HCT116 (cell line): Measurements from ENCODE around the gene MCF2L2. TPM values are rescaled to one million over a fixed set of nuclear protein-coding genes. Genes with fewer than 3 reads are reported as not detected.

Experiments
- ATAC-seq: fragments of 200-7000 bp; cut with Tn5 transposase; 2 replicates; pipeline ENCODE4 v1.9.1; 2020; ENCODE audit warnings: mild to moderate bottlenecking, moderate library complexity
- BruUV-seq: library from RNA; stranded (reverse); fragments of 400-500 nt; replicated peaks from 2 replicates; lab custom pipeline; 2021; lab: Mats Ljungman, UMichigan
- CTCF ChIA-PET: fragments of 300-600 bp; sonication (Branson Sonifier 250); formaldehyde crosslinking; loops from one replicate; lab custom pipeline; 2021; ENCODE audit warnings: antibody characterized with exemption; lab: Charles Lee
- POLR2A ChIA-PET: fragments of 300-600, 350-600 bp; sonication (Branson Sonifier 250); formaldehyde crosslinking; loops from one replicate; lab custom pipeline; 2021; ENCODE audit warnings: antibody characterized with exemption; lab: Charles Lee
- RAD21 ChIA-PET, 2 experiments: fragments of 300-600 bp; sonication (Branson Sonifier 250); formaldehyde crosslinking; loops; one replicate each; lab custom pipeline; 2023; ENCODE audit warnings: low total read pairs in 2 of 2; ENCODE audit not compliant: uncharacterized antibody in 2 of 2, unreplicated experiment in 2 of 2, low non-redundant PET in 1 of 2; lab: Charles Lee
- DNase-seq: peaks from one replicate; pipeline ENCODE4 v3.0.0-alpha.2; 2010; ENCODE audit warnings: low read depth, low spot score
- H2AFZ ChIP-seq: fragments of 200-600 bp; shearing (Covaris generic), sonication (generic); 2 replicates; pipeline ENCODE4 v1.6.1; 2017; ENCODE audit warnings: low read depth, mixed run types, mixed read lengths, antibody characterized with exemption, low read length; ENCODE audit not compliant: poor library complexity, severe bottlenecking
- H3K27ac ChIP-seq: 2 replicates; pipeline ENCODE4 v1.5.1; 2012; ENCODE audit warnings: low read depth, low read length
- H3K27me3 ChIP-seq: fragments of 200-600 bp; sonication (generic); 2 replicates; pipeline ENCODE4 v1.6.1; 2016; ENCODE audit warnings: mixed run types, low read length, mixed read lengths; ENCODE audit not compliant: insufficient read depth
- H3K36me3 ChIP-seq, 2 experiments: fragments of 200-500 bp in 1 of 2; fragments of 200-600 bp in 1 of 2; sonication (Bioruptor generic) in 1 of 2; sonication (generic) in 1 of 2; 2 replicates each; pipeline versions ENCODE4 v1.5.1 to v1.6.1; 2014 to 2016; ENCODE audit warnings: low read length in 2 of 2, inconsistent platforms in 1 of 2, mixed read lengths in 1 of 2, mixed run types in 1 of 2; ENCODE audit not compliant: insufficient read depth in 2 of 2, control insufficient read depth in 1 of 2
- H3K4me1 ChIP-seq, 2 experiments: fragments of 200-600 bp in 1 of 2; sonication (generic) in 1 of 2; 2 replicates each; pipeline versions ENCODE4 v1.5.1 to v1.6.1; 2012 to 2017; ENCODE audit warnings: low read length in 2 of 2, inconsistent platforms in 1 of 2, mild to moderate bottlenecking in 1 of 2, mixed read lengths in 1 of 2, mixed run types in 1 of 2, moderate library complexity in 1 of 2; ENCODE audit not compliant: insufficient read depth in 2 of 2, control insufficient read depth in 1 of 2
- H3K4me2 ChIP-seq: fragments of 200-600 bp; sonication (generic); 2 replicates; pipeline ENCODE4 v1.6.1; 2017; ENCODE audit warnings: mixed run types, low read length, mixed read lengths
- H3K4me3 ChIP-seq, 2 experiments: fragments of 200-600 bp in 1 of 2; sonication (generic) in 1 of 2; replicated peaks in 1 of 2; 2 replicates each; pipeline ENCODE4 v1.5.1; 2011 to 2016; ENCODE audit warnings: low read length in 2 of 2, control low read depth in 1 of 2, low read depth in 1 of 2, mild to moderate bottlenecking in 1 of 2, mixed read lengths in 1 of 2, mixed run types in 1 of 2
- H3K79me2 ChIP-seq: fragments of 200-600 bp; sonication (generic); 2 replicates; pipeline ENCODE4 v1.6.1; 2017; ENCODE audit warnings: mild to moderate bottlenecking, mixed run types, low read length, moderate library complexity, mixed read lengths; ENCODE audit not compliant: insufficient read depth
- H3K9ac ChIP-seq: fragments of 200-600 bp; sonication (generic); 2 replicates; pipeline ENCODE4 v1.6.1; 2016; ENCODE audit warnings: low read length, mixed read lengths
- H3K9me2 ChIP-seq: fragments of 200-600 bp; sonication (generic), shearing (Covaris generic); 2 replicates; pipeline ENCODE4 v1.6.1; 2017; ENCODE audit warnings: mixed run types, mild to moderate bottlenecking, moderate library complexity; ENCODE audit not compliant: insufficient read depth
- H3K9me3 ChIP-seq, 2 experiments: fragments of 200-500 bp in 1 of 2; fragments of 200-600 bp in 1 of 2; sonication (Bioruptor generic) in 1 of 2; sonication (generic) in 1 of 2; 2 replicates each; pipeline ENCODE4 v1.6.1; 2014 to 2017; ENCODE audit warnings: low read length in 2 of 2, mixed read lengths in 2 of 2, inconsistent platforms in 1 of 2, low read depth in 1 of 2, mild to moderate bottlenecking in 1 of 2, mixed run types in 1 of 2, moderate library complexity in 1 of 2; ENCODE audit not compliant: control insufficient read depth in 1 of 2, insufficient read depth in 1 of 2
- H4K20me1 ChIP-seq: fragments of 200-600 bp; sonication (generic), shearing (Covaris generic); 2 replicates; pipeline ENCODE4 v1.6.1; 2017; ENCODE audit warnings: mixed run types, mild to moderate bottlenecking, moderate library complexity; ENCODE audit not compliant: insufficient read depth
- CBX3 ChIP-seq: IDR thresholded peaks from 2 replicates; pipeline ENCODE4 v1.6.1; 2012; ENCODE audit warnings: low read depth
- CEBPB ChIP-seq: IDR thresholded peaks from 2 replicates; pipeline ENCODE4 v1.6.1; 2012; ENCODE audit warnings: low read depth
- EGR1 ChIP-seq: IDR thresholded peaks from 2 replicates; pipeline ENCODE4 v1.6.1; 2012; ENCODE audit warnings: low read depth
- EZH2phosphoT487 ChIP-seq: fragments of 200-600 bp; IDR thresholded peaks from 2 replicates; pipeline ENCODE4 v1.6.1; 2018; ENCODE audit warnings: antibody characterized with exemption, borderline replicate concordance
- JUND ChIP-seq: IDR thresholded peaks from 2 replicates; pipeline ENCODE4 v1.6.1; 2012
- POLR2A ChIP-seq: IDR thresholded peaks from 2 replicates; pipeline ENCODE4 v1.7.0; 2011; ENCODE audit warnings: borderline replicate concordance; ENCODE audit not compliant: insufficient read depth, insufficient read length; ENCODE audit errors: extremely low read depth
- POLR2AphosphoS5 ChIP-seq: IDR thresholded peaks from 2 replicates; pipeline ENCODE4 v1.6.1; 2011; ENCODE audit warnings: mild to moderate bottlenecking, low read depth, low read length, moderate library complexity
- SIN3A ChIP-seq: IDR thresholded peaks from 2 replicates; pipeline ENCODE4 v1.6.1; 2012; ENCODE audit warnings: low read depth
- ZBTB33 ChIP-seq: IDR thresholded peaks from 2 replicates; pipeline ENCODE4 v1.6.1; 2011; ENCODE audit warnings: mild to moderate bottlenecking, low read length, moderate library complexity; ENCODE audit not compliant: insufficient replicate concordance; ENCODE audit errors: extremely low read depth
- intact Hi-C: fragments of 100-400 bp; cut with micrococcal nuclease; formaldehyde crosslinking; loops from 2 replicates; pipeline ENCODE4 v1.10.0; 2022
- total RNA-seq: library from RNA; stranded (reverse); gene quantifications from one replicate; pipeline ENCODE4 v1.2.1, GENCODE V29; 2021; ENCODE audit not compliant: unreplicated experiment

MCF2L2 gene
- total RNA-seq, 1 experiment from 2014 or later: 1.5 TPM

- TF ChIP-seq CBX3 (no peak), SIN3A (no peak), POLR2AphosphoS5 (no peak), CEBPB (no peak)
- TF ChIP-seq, all 23 proteins: peak for 0
- no TSS peak for BruUV-seq
- DNase-seq: no peak
- Histone ChIP-seq H3K9me3 (no peaks in the 10 kb centered on the region), H3K27me3 (no peaks in the 10 kb centered on the region), H3K36me3 (no peaks in the 10 kb centered on the region), H3K4me1 (peaks cover 5 to 37% of the 10 kb centered on the region in 2 experiments), H2AFZ (no peak overlapping the region), H3K27ac (no peak overlapping the region), H3K9me2 (no peaks in the 10 kb centered on the region), H3K9ac (no peak overlapping the region), H3K4me3 (no peak overlapping the region), H3K4me2 (no peak overlapping the region), H3K79me2 (no peaks in the 10 kb centered on the region), H4K20me1 (no peaks in the 10 kb centered on the region)
- ChIA-PET RAD21 (no interaction called here), POLR2A (no interaction called here), CTCF (no interaction called here)
- intact Hi-C loops: no loop called here
- ATAC-seq: no peak
These were observed 151.2 kb downstream of the MCF2L2 start for GRCh38 chr3:183277260-183277659.

- peaks cover 12% of the 10 kb centered on the region; the same call in 1 of the 2 replicates for H3K79me2 ChIP-seq
- no peaks in the 10 kb centered on the region for H4K20me1 ChIP-seq
- H3K27me3 ChIP-seq: no peaks in the 10 kb centered on the region
- BruUV-seq: no TSS peak
- POLR2A ChIA-PET: interaction anchor here (1.2 kb wide), 1 partner anchor 10 kb away, joined by 8 read pairs; no protein-coding TSS in a partner anchor
- no peak for ATAC-seq
- H2AFZ ChIP-seq: no peak overlapping the region
- no peak for TF ChIP-seq EGR1
- TF ChIP-seq POLR2AphosphoS5: no peak
- TF ChIP-seq ZBTB33: no peak
- TF ChIP-seq EZH2phosphoT487: no peak
- TF ChIP-seq POLR2A: no peak
- TF ChIP-seq SIN3A: no peak
- no peak for TF ChIP-seq JUND
- TF ChIP-seq, all 23 proteins: peak for 0
- Histone ChIP-seq H3K9ac (no peak overlapping the region), H3K4me2 (peak overlapping the region; percentile 67), H3K27ac (no peak overlapping the region), H3K9me3 (no peaks in the 10 kb centered on the region), H3K4me1 (peaks cover 5 to 37% of the 10 kb centered on the region in 2 experiments), H3K4me3 (no peak overlapping the region), H3K9me2 (no peaks in the 10 kb centered on the region), H3K36me3 (no peaks in the 10 kb centered on the region)
- CTCF ChIA-PET: no interaction called here
- RAD21 ChIA-PET: no interaction called here
- DNase-seq: no peak
- intact Hi-C loops: no loop called here
These were observed 152.5 kb downstream of the MCF2L2 start for GRCh38 chr3:183275937-183276336.
